Measurements from ENCODE around the gene SBF1.

Gene SBF1

GRCh38 chr22:50446708-50447575 is 27.9 kb downstream of the SBF1 start:
- no peak for DNase-seq (ENCODE audit: low read depth in 1 of 2, low spot score in 1 of 2)

- DNase-seq (ENCODE audit: low read depth in 1 of 2, low spot score in 1 of 2), result no peak
Measured at GRCh38 chr22:50445880-50446707, 28.7 kb downstream of the SBF1 start.

- DNase-seq (ENCODE audit: low read depth in 1 of 2, low spot score in 1 of 2), result no peak
Measured at GRCh38 chr22:50445071-50445879, 29.6 kb downstream of the SBF1 start.

GRCh38 chr22:50444663-50445062 is 30.2 kb downstream of the SBF1 start:
- DNase-seq (ENCODE audit: low read depth in 1 of 2, low spot score in 1 of 2), result no peak

- no peak for DNase-seq (ENCODE audit: low read depth in 1 of 2, low spot score in 1 of 2)
Measured at GRCh38 chr22:50443801-50444625, 30.8 kb downstream of the SBF1 start.

GRCh38 chr22:50443197-50443596 is 31.6 kb downstream of the SBF1 start:
- no peak for DNase-seq (ENCODE audit: low read depth in 1 of 2, low spot score in 1 of 2)

- DNase-seq (ENCODE audit: low read depth in 1 of 2, low spot score in 1 of 2), result no peak
Measured at GRCh38 chr22:50441428-50441993, 33.3 kb downstream of the SBF1 start.

GRCh38 chr22:50440544-50441249 is 34.1 kb downstream of the SBF1 start:
- DNase-seq (ENCODE audit: low read depth in 1 of 2, low spot score in 1 of 2), result no peak

GRCh38 chr22:50439871-50440331 is 34.9 kb downstream of the SBF1 start:
- DNase-seq (ENCODE audit: low read depth in 1 of 2, low spot score in 1 of 2), result no peak

GRCh38 chr22:50439314-50439870 is 35.4 kb downstream of the SBF1 start:
- DNase-seq (ENCODE audit: low read depth in 1 of 2, low spot score in 1 of 2), result no peak

- no peak for DNase-seq (ENCODE audit: low read depth in 1 of 2, low spot score in 1 of 2)
Measured at GRCh38 chr22:50438305-50439275, 36.2 kb downstream of the SBF1 start.

GRCh38 chr22:50437511-50438304 is 37.1 kb downstream of the SBF1 start:
- no peak for DNase-seq (ENCODE audit: low read depth in 1 of 2, low spot score in 1 of 2)

- no peak for DNase-seq (ENCODE audit: low read depth in 1 of 2, low spot score in 1 of 2)
Measured at GRCh38 chr22:50436841-50437341, 37.9 kb downstream of the SBF1 start.

- no peak for DNase-seq (ENCODE audit: low read depth in 1 of 2, low spot score in 1 of 2)
Measured at GRCh38 chr22:50436015-50436830, 38.6 kb downstream of the SBF1 start.

- no peak for DNase-seq (ENCODE audit: low read depth in 1 of 2, low spot score in 1 of 2)
Measured at GRCh38 chr22:50435291-50436014, 39.4 kb downstream of the SBF1 start.

Measured in activated T-helper 1 cell treated with anti-CD3 and anti-CD28 coated beads, Interleukin-2, amount 50 U/mL, for 16 hours (primary cell).